ENCODE data around the gene ULK3. TPM values are rescaled to one million over a fixed set of nuclear protein-coding genes. Genes with fewer than 3 reads are reported as not detected.
"Not testable (repeated sequence)": the region's sequence is repeated elsewhere in the genome, so short reads cannot be mapped to it uniquely, and the experiment has no call there.

The ULK3 gene
- total RNA-seq (ENCODE audit: insufficient read depth, low replicate concordance) = 6.5 TPM

GRCh38 chr15:74842581-74843444, at the start of gene ULK3:
TSS of gene ULK3 (minus strand) at chr15:74843156. CDS start at chr15:74843105, 51 bp downstream.
- peak; percentile 91 for DNase-seq (ENCODE audit: low spot score)

- DNase-seq (ENCODE audit: low spot score) = no peak
Observed at GRCh38 chr15:74892313-74892712, 49.4 kb upstream of the ULK3 start.

- no peak for DNase-seq (ENCODE audit: low spot score)
Observed at GRCh38 chr15:74891469-74891868, 48.5 kb upstream of the ULK3 start.

GRCh38 chr15:74890665-74890960, 47.7 kb upstream of the ULK3 start:
- DNase-seq (ENCODE audit: low spot score) = no peak

GRCh38 chr15:74889883-74890664, 47.1 kb upstream of the ULK3 start, which contains the start of gene MPI:
TSS of gene MPI (plus strand) at chr15:74890042. CDS start at chr15:74890074, 32 bp downstream.
- DNase-seq (ENCODE audit: low spot score) = peak; percentile 91

GRCh38 chr15:74889390-74889882, 46.5 kb upstream of the ULK3 start:
- DNase-seq (ENCODE audit: low spot score) = peak; percentile 73

GRCh38 chr15:74888716-74889115, 45.8 kb upstream of the ULK3 start:
- no peak for DNase-seq (ENCODE audit: low spot score)

- not testable (repeated sequence) for DNase-seq (ENCODE audit: low spot score)
Observed at GRCh38 chr15:74887537-74888193, 44.7 kb upstream of the ULK3 start.

- DNase-seq (ENCODE audit: low spot score) = no peak
Observed at GRCh38 chr15:74885461-74885860, 42.5 kb upstream of the ULK3 start.

- DNase-seq (ENCODE audit: low spot score) = no peak
Observed at GRCh38 chr15:74884428-74885223, 41.7 kb upstream of the ULK3 start.

- DNase-seq (ENCODE audit: low spot score) = no peak
Observed at GRCh38 chr15:74882528-74882927, 39.6 kb upstream of the ULK3 start.

- DNase-seq (ENCODE audit: low spot score) = no peak
Observed at GRCh38 chr15:74878273-74878672, 35.3 kb upstream of the ULK3 start.

GRCh38 chr15:74873756-74874424, 30.9 kb upstream of the ULK3 start:
- no peak for DNase-seq (ENCODE audit: low spot score)

GRCh38 chr15:74873036-74873755, 30.2 kb upstream of the ULK3 start, which contains the start of gene SCAMP2:
TSS of gene SCAMP2 (minus strand) at chr15:74873365. CDS start at chr15:74873255, 110 bp downstream.
- peak; percentile 99 for DNase-seq (ENCODE audit: low spot score)

GRCh38 chr15:74872702-74873035, 29.7 kb upstream of the ULK3 start:
- DNase-seq (ENCODE audit: low spot score) = no peak

GRCh38 chr15:74870436-74871215, 27.7 kb upstream of the ULK3 start:
- peak; percentile 43 for DNase-seq (ENCODE audit: low spot score)

- DNase-seq (ENCODE audit: low spot score) = peak; percentile 85
Observed at GRCh38 chr15:74869726-74870407, 26.9 kb upstream of the ULK3 start.

GRCh38 chr15:74869372-74869725, 26.4 kb upstream of the ULK3 start:
- no peak for DNase-seq (ENCODE audit: low spot score)

- DNase-seq (ENCODE audit: low spot score) = peak; percentile 43
Observed at GRCh38 chr15:74868059-74868458, 25.1 kb upstream of the ULK3 start.

All from umbilical cord (tissue), 2 donors.